ENCODE measurements around the gene DIP2C.
"Not testable (repeated sequence)": the region's sequence is repeated elsewhere in the genome, so short reads cannot be mapped to it uniquely, and the experiment has no call there.

Gene DIP2C

GRCh38 chr10:394439-395101 is 294.9 kb downstream of the DIP2C start:
- not testable (repeated sequence) for DNase-seq

- no peak for DNase-seq
These were observed 295.6 kb downstream of the DIP2C start for GRCh38 chr10:393787-394438.

GRCh38 chr10:393106-393745 is 296.2 kb downstream of the DIP2C start:
- DNase-seq = no peak

GRCh38 chr10:392705-393037 is 296.8 kb downstream of the DIP2C start:
- no peak for DNase-seq

DNA sequence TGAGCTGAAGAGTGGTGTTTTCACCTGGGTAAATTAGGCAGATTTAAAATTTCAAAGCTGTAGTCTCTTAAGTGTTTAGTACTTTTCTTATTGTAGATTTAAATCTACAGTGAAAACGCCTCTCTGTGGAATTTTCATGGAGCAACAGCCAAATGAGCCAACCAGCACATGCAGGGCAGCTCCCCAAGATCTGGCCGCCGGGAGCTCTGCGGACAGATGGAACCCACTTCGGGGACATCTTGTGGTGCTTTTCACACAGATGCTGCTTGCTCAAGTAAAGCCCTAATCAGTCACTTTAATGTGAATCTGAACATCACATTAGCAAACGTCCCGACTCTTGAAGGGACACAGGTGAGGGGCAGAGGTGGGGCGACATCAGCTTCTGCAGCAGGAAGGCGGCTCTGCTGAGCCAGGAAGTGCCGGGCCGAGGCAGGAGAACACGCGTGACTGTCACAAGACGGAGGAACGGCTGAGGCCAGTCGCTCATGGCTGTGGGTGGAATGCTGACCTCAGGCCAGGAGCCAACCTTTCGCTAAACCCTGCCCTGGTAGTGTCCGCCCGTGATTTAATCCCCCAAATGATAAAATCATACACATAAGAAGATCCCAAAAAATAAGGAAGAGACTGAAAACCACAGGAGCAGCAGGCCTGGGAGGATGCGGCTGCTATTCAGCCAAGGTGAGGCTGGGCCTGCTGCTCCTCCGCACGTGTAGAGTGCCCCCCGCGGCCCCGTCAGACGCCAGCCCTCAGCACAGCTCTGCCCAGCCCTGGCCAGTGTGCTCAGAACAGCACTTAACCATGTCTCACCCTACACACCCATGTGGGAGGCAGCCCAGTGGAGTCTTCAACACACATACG is 297.4 kb downstream of the DIP2C start:
- DNase-seq = no peak

- DNase-seq = no peak
These were observed 298.2 kb downstream of the DIP2C start for GRCh38 chr10:391305-391704.

DNA sequence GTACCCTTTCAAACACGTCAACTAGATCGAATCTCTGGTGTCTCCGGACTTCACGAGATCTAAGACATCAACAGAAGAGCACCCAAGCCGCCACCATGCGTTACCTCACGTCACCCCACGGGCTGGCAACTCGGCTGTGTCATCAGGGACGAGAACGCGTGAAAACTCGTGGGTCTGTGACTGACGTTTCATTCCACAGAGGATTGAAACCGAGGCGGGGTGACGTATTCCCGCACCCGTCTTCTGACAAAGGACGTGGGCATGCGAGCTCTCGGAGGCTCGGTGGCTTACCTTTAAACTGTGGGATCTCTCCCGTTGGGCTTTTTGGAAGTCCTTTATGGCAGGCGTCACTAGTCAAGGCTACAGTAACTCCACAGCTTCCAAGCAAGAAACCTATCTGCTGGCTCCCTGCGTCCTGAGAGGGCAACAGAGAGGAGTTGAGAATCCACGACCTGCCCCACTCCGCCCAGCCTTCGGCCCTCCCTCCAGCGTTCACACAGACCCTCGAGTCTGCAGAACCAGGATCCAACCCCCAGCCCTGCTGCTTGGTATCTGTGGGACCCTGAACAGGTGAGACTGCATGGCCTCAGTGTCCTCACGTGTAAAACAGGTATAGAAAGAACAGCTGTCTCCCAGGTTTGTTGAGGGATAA is 298.9 kb downstream of the DIP2C start:
- DNase-seq = no peak

GRCh38 chr10:389836-390448 is 299.5 kb downstream of the DIP2C start:
- no peak for DNase-seq

GRCh38 chr10:389261-389790 is 300.1 kb downstream of the DIP2C start:
- DNase-seq = no peak

- DNase-seq = no peak
These were observed 300.8 kb downstream of the DIP2C start for GRCh38 chr10:388661-389045.

GRCh38 chr10:387909-388660 is 301.4 kb downstream of the DIP2C start:
- DNase-seq = no peak

- DNase-seq = no peak
These were observed 301.9 kb downstream of the DIP2C start for GRCh38 chr10:387593-387891.

- no peak for DNase-seq
These were observed 302.5 kb downstream of the DIP2C start for GRCh38 chr10:386771-387592.

GRCh38 chr10:385571-386300 is 303.7 kb downstream of the DIP2C start:
- no peak for DNase-seq

- DNase-seq = no peak
These were observed 304.7 kb downstream of the DIP2C start for GRCh38 chr10:384538-385305.

GRCh38 chr10:383519-383918 is 305.9 kb downstream of the DIP2C start:
- DNase-seq = no peak

GRCh38 chr10:381805-382204 is 307.7 kb downstream of the DIP2C start:
- no peak for DNase-seq

GRCh38 chr10:381346-381745 is 308.1 kb downstream of the DIP2C start:
- DNase-seq = no peak

GRCh38 chr10:380313-380940 is 309.0 kb downstream of the DIP2C start:
- DNase-seq = no peak
